Measurements from ENCODE around the gene RNF212.
A peak's percentile ranks its signal among the peaks of the same experiment; 100 is the strongest.

The RNF212 gene

GRCh38 chr4:1027219-1027914 is 86.0 kb downstream of the RNF212 start:
- TF ChIP-seq RAD21 (IDR thresholded peaks at IDR 0.05; ENCODE audit: low read depth), result no peak
- TF ChIP-seq TAF1 (IDR thresholded peaks at IDR 0.05; ENCODE audit: low read depth), result no peak
- TF ChIP-seq MAX (IDR thresholded peaks at IDR 0.05), result no peak
- no peak for TF ChIP-seq CEBPB (IDR thresholded peaks at IDR 0.05)
- no peak for TF ChIP-seq USF1 (IDR thresholded peaks at IDR 0.05)
- TF ChIP-seq REST (IDR thresholded peaks at IDR 0.05; ENCODE audit: low read depth), result no peak
- TF ChIP-seq ZBTB7A (IDR thresholded peaks at IDR 0.05; ENCODE audit: low read depth), result no peak
- no peak for TF ChIP-seq FOXM1 (IDR thresholded peaks at IDR 0.05; ENCODE audit: borderline replicate concordance, low read depth)
- no peak for TF ChIP-seq EP300 (IDR thresholded peaks at IDR 0.05; ENCODE audit: borderline replicate concordance)
- no peak for TF ChIP-seq NFIC (IDR thresholded peaks at IDR 0.05)
- TF ChIP-seq CREB1 (IDR thresholded peaks at IDR 0.05; ENCODE audit: low read depth), result no peak
- no peak for TF ChIP-seq TEAD4 (IDR thresholded peaks at IDR 0.05)
- TF ChIP-seq YY1 (IDR thresholded peaks at IDR 0.05; ENCODE audit: low read depth), result no peak
- TF ChIP-seq EGR1 (IDR thresholded peaks at IDR 0.05), result no peak
- TF ChIP-seq TCF12 (IDR thresholded peaks at IDR 0.05; ENCODE audit: low read depth), result no peak

- TF ChIP-seq TAF1 (IDR thresholded peaks at IDR 0.05; ENCODE audit: low read depth) (no peak), MAX (IDR thresholded peaks at IDR 0.05) (0 out of 2 replicates have a peak, but pooled peaks have one; percentile 24)
Observed at GRCh38 chr4:1026115-1026514, 87.2 kb downstream of the RNF212 start.

- TF ChIP-seq CREB1 (IDR thresholded peaks at IDR 0.05; ENCODE audit: low read depth) (no peak), USF1 (IDR thresholded peaks at IDR 0.05) (no peak), YY1 (IDR thresholded peaks at IDR 0.05; ENCODE audit: low read depth) (no peak), TAF1 (IDR thresholded peaks at IDR 0.05; ENCODE audit: low read depth) (no peak), TCF12 (IDR thresholded peaks at IDR 0.05; ENCODE audit: low read depth) (no peak), EP300 (IDR thresholded peaks at IDR 0.05; ENCODE audit: borderline replicate concordance) (no peak), TEAD4 (IDR thresholded peaks at IDR 0.05) (no peak), MAX (IDR thresholded peaks at IDR 0.05) (no peak), FOXM1 (IDR thresholded peaks at IDR 0.05; ENCODE audit: borderline replicate concordance, low read depth) (no peak), ZBTB7A (IDR thresholded peaks at IDR 0.05; ENCODE audit: low read depth) (no peak), CEBPB (IDR thresholded peaks at IDR 0.05) (no peak), RAD21 (IDR thresholded peaks at IDR 0.05; ENCODE audit: low read depth) (no peak), NFIC (IDR thresholded peaks at IDR 0.05) (no peak), REST (IDR thresholded peaks at IDR 0.05; ENCODE audit: low read depth) (no peak), EGR1 (IDR thresholded peaks at IDR 0.05) (no peak)
Observed at GRCh38 chr4:1024882-1025545, 88.3 kb downstream of the RNF212 start.

GRCh38 chr4:1023895-1024740 is 89.2 kb downstream of the RNF212 start:
- TF ChIP-seq RAD21 (IDR thresholded peaks at IDR 0.05; ENCODE audit: low read depth) (no peak), TCF12 (IDR thresholded peaks at IDR 0.05; ENCODE audit: low read depth) (no peak), YY1 (IDR thresholded peaks at IDR 0.05; ENCODE audit: low read depth) (no peak), CREB1 (IDR thresholded peaks at IDR 0.05; ENCODE audit: low read depth) (no peak), MAX (IDR thresholded peaks at IDR 0.05) (no peak), EP300 (IDR thresholded peaks at IDR 0.05; ENCODE audit: borderline replicate concordance) (no peak), CEBPB (IDR thresholded peaks at IDR 0.05) (no peak), ZBTB7A (IDR thresholded peaks at IDR 0.05; ENCODE audit: low read depth) (no peak), NFIC (IDR thresholded peaks at IDR 0.05) (no peak), USF1 (IDR thresholded peaks at IDR 0.05) (no peak), EGR1 (IDR thresholded peaks at IDR 0.05) (no peak), TEAD4 (IDR thresholded peaks at IDR 0.05) (no peak)

All from Ishikawa (cell line).